HG03460 (cell line): Measurements from ENCODE around the gene ACAA1.
"Not testable (repeated sequence)": the region's sequence is repeated elsewhere in the genome, so short reads cannot be mapped to it uniquely, and the experiment has no call there.

ENCODE experiments used
- ATAC-seq: cut with Tn5 transposase; IDR thresholded peaks from one replicate; pipeline ENCODE4 v1.9.1; 2021; ENCODE audit not compliant: unreplicated experiment

ACAA1 gene

GRCh38 chr3:38136777-38137614, at the start of gene ACAA1:
Gene ACAA1 (minus strand): TSS chr3:38137127. CDS start chr3:38137035, 92 bp downstream.
- peak; percentile 80 for ATAC-seq

GRCh38 chr3:38177181-38177580, 40.3 kb upstream of the ACAA1 start:
- no peak for ATAC-seq

GRCh38 chr3:38173834-38174418, 37.0 kb upstream of the ACAA1 start:
- ATAC-seq, result no peak

- no peak for ATAC-seq
These were observed 34.7 kb upstream of the ACAA1 start for GRCh38 chr3:38171622-38172021.

GRCh38 chr3:38170722-38171121, 33.8 kb upstream of the ACAA1 start:
- ATAC-seq, result no peak

- ATAC-seq, result no peak
These were observed 32.0 kb upstream of the ACAA1 start for GRCh38 chr3:38169027-38169317.

- no peak for ATAC-seq
These were observed 31.5 kb upstream of the ACAA1 start for GRCh38 chr3:38168151-38169026.

GRCh38 chr3:38167591-38167990, 30.7 kb upstream of the ACAA1 start:
- ATAC-seq, result no peak

- no peak for ATAC-seq
These were observed 28.9 kb upstream of the ACAA1 start for GRCh38 chr3:38165722-38166387.

- peak; percentile 89 for ATAC-seq
These were observed 28.2 kb upstream of the ACAA1 start, which contains the start of gene OXSR1 for GRCh38 chr3:38164952-38165721. Gene OXSR1 (plus strand): TSS chr3:38165537. CDS start chr3:38165877, 340 bp downstream.

- ATAC-seq, result no peak
These were observed 27.7 kb upstream of the ACAA1 start for GRCh38 chr3:38164643-38164951.

- ATAC-seq, result no peak
These were observed 27.1 kb upstream of the ACAA1 start for GRCh38 chr3:38163841-38164642.

GRCh38 chr3:38163117-38163840, 26.4 kb upstream of the ACAA1 start:
- ATAC-seq, result no peak

GRCh38 chr3:38160704-38161103, 23.8 kb upstream of the ACAA1 start:
- not testable (repeated sequence) for ATAC-seq

- ATAC-seq, result no peak
These were observed 21.5 kb upstream of the ACAA1 start for GRCh38 chr3:38158472-38158871.

- no peak for ATAC-seq
These were observed 20.7 kb upstream of the ACAA1 start for GRCh38 chr3:38157595-38157994.

GRCh38 chr3:38157117-38157516, 20.2 kb upstream of the ACAA1 start:
- ATAC-seq, result no peak

- no peak for ATAC-seq
These were observed 18.9 kb upstream of the ACAA1 start for GRCh38 chr3:38155825-38156224.

GRCh38 chr3:38154625-38155255, 17.8 kb upstream of the ACAA1 start:
- ATAC-seq, result no peak
